Endothelial cell of umbilical vein (primary cell): ENCODE results near the gene ATG7.

Experiments
- EZH2 ChIP-seq: IDR thresholded peaks from 2 replicates; pipeline ENCODE4 v1.6.1; 2012; ENCODE audit warnings: borderline replicate concordance, low read depth, mild to moderate bottlenecking, moderate library complexity, low read length, inconsistent platforms; ENCODE audit not compliant: severe bottlenecking
- FOS ChIP-seq: IDR thresholded peaks from 2 replicates; pipeline ENCODE4 v1.6.1; 2011; ENCODE audit warnings: mild to moderate bottlenecking, low read length, moderate library complexity, borderline replicate concordance; ENCODE audit not compliant: insufficient read depth
- GATA2 ChIP-seq: IDR thresholded peaks from 2 replicates; pipeline ENCODE4 v1.7.0; 2011; ENCODE audit warnings: low read depth, mild to moderate bottlenecking, moderate library complexity, mixed read lengths, low read length; ENCODE audit not compliant: insufficient read length, insufficient read depth
- JUN ChIP-seq: IDR thresholded peaks from 2 replicates; pipeline ENCODE4 v1.6.1; 2011; ENCODE audit warnings: borderline replicate concordance, low read depth; ENCODE audit not compliant: insufficient read length, insufficient read depth
- MYC ChIP-seq: IDR thresholded peaks from one replicate; pipeline ENCODE4 v1.6.1; 2011; ENCODE audit warnings: mild to moderate bottlenecking, low read depth, low read length
- POLR2A ChIP-seq: IDR thresholded peaks from 2 replicates; pipeline ENCODE4 v1.6.1; 2012; ENCODE audit warnings: low read depth, mild to moderate bottlenecking, control low read depth, low read length
- POLR2AphosphoS5 ChIP-seq: IDR thresholded peaks from 2 replicates; pipeline ENCODE4 v1.6.1; 2012; ENCODE audit warnings: low read depth, mild to moderate bottlenecking, control low read depth, low read length, moderate library complexity; ENCODE audit not compliant: insufficient read depth
- TF ChIP-seq, protein P1 (sequence below), 2 donors: IDR thresholded peaks; 1 replicate in 1 of 2; 2 replicates in 1 of 2; pipeline ENCODE4 v1.5.1; 2011; ENCODE audit warnings: low read length in 2 of 2, mild to moderate bottlenecking in 2 of 2, moderate library complexity in 2 of 2, control low read depth in 1 of 2, inconsistent platforms in 1 of 2, low read depth in 1 of 2; ENCODE audit not compliant: insufficient read depth in 1 of 2; ENCODE audit errors: extremely low read depth in 1 of 2
- TF ChIP-seq, protein P2 (sequence below): IDR thresholded peaks from 2 replicates; pipeline ENCODE4 v1.6.1; 2011; ENCODE audit not compliant: insufficient read depth, insufficient read length

DNA sequence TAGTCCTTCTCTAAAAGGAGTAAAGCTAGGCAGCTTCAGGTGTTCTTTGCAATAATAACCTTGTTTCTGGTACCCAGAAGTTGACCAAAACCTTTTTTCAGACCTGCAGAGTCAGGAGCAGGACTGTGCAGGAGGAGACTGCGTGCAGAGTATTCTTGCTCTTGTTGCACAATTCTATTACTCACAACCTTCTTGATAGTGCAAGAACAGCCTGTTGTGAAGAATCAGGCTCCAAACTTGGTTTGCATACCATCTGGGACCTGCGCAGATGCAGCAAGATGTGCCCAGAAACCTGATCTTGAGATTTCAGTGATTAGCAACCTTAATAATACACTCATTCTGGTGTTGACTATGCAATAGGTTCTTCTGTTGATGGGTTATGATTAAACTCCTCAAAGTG, 111.9 kb downstream of the ATG7 start:
- TF ChIP-seq POLR2A (no peak), EZH2 (no peak), MYC (no peak), POLR2AphosphoS5 (no peak), JUN (no peak), FOS (no peak), GATA2 (no peak)
- TF ChIP-seq, protein P1, sequence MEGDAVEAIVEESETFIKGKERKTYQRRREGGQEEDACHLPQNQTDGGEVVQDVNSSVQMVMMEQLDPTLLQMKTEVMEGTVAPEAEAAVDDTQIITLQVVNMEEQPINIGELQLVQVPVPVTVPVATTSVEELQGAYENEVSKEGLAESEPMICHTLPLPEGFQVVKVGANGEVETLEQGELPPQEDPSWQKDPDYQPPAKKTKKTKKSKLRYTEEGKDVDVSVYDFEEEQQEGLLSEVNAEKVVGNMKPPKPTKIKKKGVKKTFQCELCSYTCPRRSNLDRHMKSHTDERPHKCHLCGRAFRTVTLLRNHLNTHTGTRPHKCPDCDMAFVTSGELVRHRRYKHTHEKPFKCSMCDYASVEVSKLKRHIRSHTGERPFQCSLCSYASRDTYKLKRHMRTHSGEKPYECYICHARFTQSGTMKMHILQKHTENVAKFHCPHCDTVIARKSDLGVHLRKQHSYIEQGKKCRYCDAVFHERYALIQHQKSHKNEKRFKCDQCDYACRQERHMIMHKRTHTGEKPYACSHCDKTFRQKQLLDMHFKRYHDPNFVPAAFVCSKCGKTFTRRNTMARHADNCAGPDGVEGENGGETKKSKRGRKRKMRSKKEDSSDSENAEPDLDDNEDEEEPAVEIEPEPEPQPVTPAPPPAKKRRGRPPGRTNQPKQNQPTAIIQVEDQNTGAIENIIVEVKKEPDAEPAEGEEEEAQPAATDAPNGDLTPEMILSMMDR (IDR thresholded peaks at IDR 0.05; ENCODE audit: extremely low read depth in 1 of 2, insufficient read depth in 1 of 2, low read depth in 1 of 2, low read length in 2 of 2): no peak
- TF ChIP-seq, protein P2, sequence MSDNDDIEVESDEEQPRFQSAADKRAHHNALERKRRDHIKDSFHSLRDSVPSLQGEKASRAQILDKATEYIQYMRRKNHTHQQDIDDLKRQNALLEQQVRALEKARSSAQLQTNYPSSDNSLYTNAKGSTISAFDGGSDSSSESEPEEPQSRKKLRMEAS: no peak
